ENCODE data around the gene RAB3GAP1. TPM values are rescaled to one million over a fixed set of nuclear protein-coding genes. Genes with fewer than 3 reads are reported as not detected.

The RAB3GAP1 gene
- total and polyA plus RNA-seq, 12 donors = 12.9 to 48.5 (median 33.8) TPM

DNA sequence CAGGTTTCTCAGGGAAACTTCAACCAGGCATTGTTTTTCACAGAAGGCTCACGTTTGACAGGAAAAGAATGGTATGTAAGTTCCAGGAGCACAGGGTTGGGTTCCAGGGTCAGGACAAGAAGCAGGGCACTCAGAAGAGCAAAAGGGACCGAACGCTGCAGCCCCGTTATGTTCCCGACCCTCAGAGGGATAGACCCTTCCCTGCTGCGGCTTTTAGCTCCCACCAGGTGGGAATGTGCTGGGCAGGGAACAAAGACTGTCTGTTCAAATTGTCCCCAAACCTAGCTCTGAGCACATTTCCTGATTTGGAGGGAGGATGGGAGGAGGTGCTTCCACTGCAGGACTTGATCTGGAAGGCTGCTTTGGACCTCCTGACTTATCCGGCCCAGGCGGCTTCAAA, 130.1 kb downstream of the RAB3GAP1 start:
- 82 to 91% (median 88%) methylated on average over 8 of the region's 8 CpGs for WGBS, 4 donors
- no peak overlapping the region for H3K27ac ChIP-seq
- TF ChIP-seq, protein P1, sequence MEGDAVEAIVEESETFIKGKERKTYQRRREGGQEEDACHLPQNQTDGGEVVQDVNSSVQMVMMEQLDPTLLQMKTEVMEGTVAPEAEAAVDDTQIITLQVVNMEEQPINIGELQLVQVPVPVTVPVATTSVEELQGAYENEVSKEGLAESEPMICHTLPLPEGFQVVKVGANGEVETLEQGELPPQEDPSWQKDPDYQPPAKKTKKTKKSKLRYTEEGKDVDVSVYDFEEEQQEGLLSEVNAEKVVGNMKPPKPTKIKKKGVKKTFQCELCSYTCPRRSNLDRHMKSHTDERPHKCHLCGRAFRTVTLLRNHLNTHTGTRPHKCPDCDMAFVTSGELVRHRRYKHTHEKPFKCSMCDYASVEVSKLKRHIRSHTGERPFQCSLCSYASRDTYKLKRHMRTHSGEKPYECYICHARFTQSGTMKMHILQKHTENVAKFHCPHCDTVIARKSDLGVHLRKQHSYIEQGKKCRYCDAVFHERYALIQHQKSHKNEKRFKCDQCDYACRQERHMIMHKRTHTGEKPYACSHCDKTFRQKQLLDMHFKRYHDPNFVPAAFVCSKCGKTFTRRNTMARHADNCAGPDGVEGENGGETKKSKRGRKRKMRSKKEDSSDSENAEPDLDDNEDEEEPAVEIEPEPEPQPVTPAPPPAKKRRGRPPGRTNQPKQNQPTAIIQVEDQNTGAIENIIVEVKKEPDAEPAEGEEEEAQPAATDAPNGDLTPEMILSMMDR (IDR thresholded peaks at IDR 0.05) = no peak
- no peak for TF ChIP-seq POLR2A (IDR thresholded peaks at IDR 0.05)
- H3K4me3 ChIP-seq = no peak overlapping the region
- H3K36me3 ChIP-seq (replicated peaks in 1 of 2) = no peaks in the 10 kb centered on the region
- no peak for DNase-seq
- no peaks in the 10 kb centered on the region for H3K27me3 ChIP-seq
- H3K9me3 ChIP-seq (replicated peaks in 1 of 3) = no peaks in the 10 kb centered on the region
- no peaks in the 10 kb centered on the region for H3K4me1 ChIP-seq (replicated peaks in 1 of 2)
- intact Hi-C loops (cut with DNase I) = no loop called here

DNA sequence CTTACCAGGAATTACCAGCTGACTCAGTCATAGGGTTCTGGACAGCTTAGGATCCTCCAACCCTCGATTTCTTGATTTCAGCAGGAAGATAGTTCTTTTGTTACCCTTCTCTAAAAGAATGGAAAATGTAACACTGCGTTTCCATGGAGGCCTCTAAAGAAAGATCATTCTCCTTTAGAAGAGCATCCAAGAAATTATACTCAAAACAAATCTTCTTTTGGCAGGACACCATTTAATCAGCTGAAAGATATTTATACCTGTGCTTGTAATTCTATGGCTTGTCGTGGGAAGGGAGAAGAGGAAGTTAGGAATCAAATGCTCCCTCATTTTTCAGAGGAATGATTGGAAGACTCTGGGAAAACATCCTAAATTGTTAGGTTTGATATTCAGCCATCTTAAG, 130.5 kb downstream of the RAB3GAP1 start:
- Histone ChIP-seq H3K4me1 (replicated peaks in 1 of 2) (no peaks in the 10 kb centered on the region), H3K27me3 (no peaks in the 10 kb centered on the region), H3K27ac (no peak overlapping the region), H3K36me3 (replicated peaks in 1 of 2) (no peaks in the 10 kb centered on the region), H3K4me3 (no peak overlapping the region), H3K9me3 (replicated peaks in 1 of 3) (no peaks in the 10 kb centered on the region)
- 85 to 91% (median 89%) methylated on average over 3 of the region's 3 CpGs for WGBS, 4 donors
- no peak for DNase-seq
- TF ChIP-seq POLR2A (IDR thresholded peaks at IDR 0.05) = no peak
- TF ChIP-seq, protein P1 (IDR thresholded peaks at IDR 0.05) = no peak
- intact Hi-C loops (cut with DNase I) = no loop called here

DNA sequence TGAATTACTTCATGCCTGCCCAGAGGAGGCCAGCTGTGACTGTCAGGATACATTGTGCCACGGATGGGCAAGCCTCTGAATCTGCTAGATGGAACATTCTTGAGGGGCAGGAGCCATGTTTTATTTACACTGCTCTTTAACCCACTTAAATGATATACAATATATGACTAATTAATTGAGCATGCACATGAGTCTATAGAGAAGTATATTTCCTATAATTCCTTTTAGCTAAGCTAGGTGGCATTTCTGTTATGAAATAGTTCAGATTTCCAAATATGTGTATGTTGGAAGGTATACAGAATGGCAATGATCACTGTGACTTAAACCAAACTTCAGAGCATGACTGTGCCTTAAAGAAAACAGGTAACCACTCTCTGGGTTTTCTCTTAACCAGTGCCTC, 131.7 kb downstream of the RAB3GAP1 start:
- intact Hi-C loops (cut with DNase I) = no loop called here
- Histone ChIP-seq H3K4me1 (replicated peaks in 1 of 2) (no peaks in the 10 kb centered on the region), H3K27ac (no peak overlapping the region), H3K4me3 (no peak overlapping the region), H3K27me3 (no peaks in the 10 kb centered on the region), H3K9me3 (replicated peaks in 1 of 3) (no peaks in the 10 kb centered on the region), H3K36me3 (replicated peaks in 1 of 2) (no peaks in the 10 kb centered on the region)
- WGBS, 4 donors = 83 to 100% (median 90%) methylated on average over 1 of the region's 1 CpG
- no peak for DNase-seq
- TF ChIP-seq, protein P1 (IDR thresholded peaks at IDR 0.05) = no peak
- TF ChIP-seq POLR2A (IDR thresholded peaks at IDR 0.05) = no peak

DNA sequence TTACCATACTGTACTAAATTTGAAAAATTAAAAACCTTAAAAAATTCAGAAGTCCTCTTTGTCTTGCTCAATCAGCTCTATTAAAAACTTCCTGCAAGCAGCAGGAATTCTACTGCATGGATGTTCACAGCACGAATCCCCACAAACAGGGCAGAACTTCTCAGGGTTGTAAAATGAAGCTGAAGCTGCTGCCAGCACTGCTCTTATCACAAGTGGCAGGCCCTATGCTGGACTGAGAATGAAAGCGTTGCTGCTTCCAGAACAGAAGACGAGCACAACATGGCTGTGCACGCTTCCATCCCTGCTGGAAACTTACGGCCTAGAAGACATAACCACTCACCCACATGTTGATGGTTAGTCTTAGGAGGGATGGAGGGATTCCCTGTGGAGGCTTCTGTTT, 134.0 kb downstream of the RAB3GAP1 start:
- no peaks in the 10 kb centered on the region for H3K36me3 ChIP-seq (replicated peaks in 1 of 2)
- no peak overlapping the region for H3K4me3 ChIP-seq

More for the DNA sequence above, 134.0 kb downstream of the RAB3GAP1 start:
- WGBS, 4 donors = 84 to 96% (median 91%) methylated on average over 4 to 5 of the region's 5 CpGs
- Histone ChIP-seq H3K27ac (no peak overlapping the region), H3K9me3 (replicated peaks in 1 of 3) (peaks cover 0 to 4% (median 0%) of the 10 kb centered on the region in 3 donors), H3K4me1 (replicated peaks in 1 of 2) (no peaks in the 10 kb centered on the region), H3K27me3 (no peaks in the 10 kb centered on the region)
- no peak for DNase-seq
- intact Hi-C loops (cut with DNase I) = no loop called here
- TF ChIP-seq POLR2A (IDR thresholded peaks at IDR 0.05) = no peak
- TF ChIP-seq, protein P1 (IDR thresholded peaks at IDR 0.05) = no peak

Data from adrenal gland (tissue), 12 donors.